NCI-H128 (cell line): ENCODE measurements around the gene PCDHB8.
"Not testable (repeated sequence)": the region's sequence is repeated elsewhere in the genome, so short reads cannot be mapped to it uniquely, and the experiment has no call there.

Experiments
- DNase-seq: peaks from one replicate; lab custom pipeline; 2025; ENCODE audit not compliant: unreplicated experiment; lab: John Stamatoyannopoulos, UW

The PCDHB8 gene

DNA sequence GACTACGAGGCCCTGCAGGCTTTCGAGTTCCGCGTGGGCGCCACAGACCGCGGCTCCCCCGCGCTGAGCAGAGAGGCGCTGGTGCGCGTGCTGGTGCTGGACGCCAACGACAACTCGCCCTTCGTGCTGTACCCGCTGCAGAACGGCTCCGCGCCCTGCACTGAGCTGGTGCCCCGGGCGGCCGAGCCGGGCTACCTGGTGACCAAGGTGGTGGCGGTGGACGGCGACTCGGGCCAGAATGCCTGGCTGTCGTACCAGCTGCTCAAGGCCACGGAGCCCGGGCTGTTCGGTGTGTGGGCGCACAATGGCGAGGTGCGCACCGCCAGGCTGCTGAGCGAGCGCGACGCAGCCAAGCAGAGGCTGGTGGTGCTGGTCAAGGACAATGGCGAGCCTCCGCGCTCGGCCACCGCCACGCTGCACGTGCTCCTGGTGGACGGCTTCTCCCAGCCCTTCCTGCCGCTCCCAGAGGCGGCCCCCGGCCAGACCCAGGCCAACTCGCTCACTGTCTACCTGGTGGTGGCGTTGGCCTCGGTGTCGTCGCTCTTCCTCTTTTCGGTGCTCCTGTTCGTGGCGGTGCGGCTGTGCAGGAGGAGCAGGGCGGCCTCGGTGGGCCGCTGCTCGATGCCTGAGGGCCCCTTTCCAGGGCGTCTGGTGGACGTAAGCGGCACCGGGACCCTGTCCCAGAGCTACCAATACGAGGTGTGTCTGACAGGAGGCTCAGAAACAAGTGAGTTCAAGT lies 6.7 kb downstream of the PCDHB8 start:
- not testable (repeated sequence) for DNase-seq

GRCh38 chr5:141186897-141187512 lies 9.4 kb downstream of the PCDHB8 start, which contains the start of gene PCDHB9:
PCDHB9 (plus strand) TSS chr5:141187161; CDS start chr5:141187319, 158 bp downstream.
- DNase-seq: no peak

DNA sequence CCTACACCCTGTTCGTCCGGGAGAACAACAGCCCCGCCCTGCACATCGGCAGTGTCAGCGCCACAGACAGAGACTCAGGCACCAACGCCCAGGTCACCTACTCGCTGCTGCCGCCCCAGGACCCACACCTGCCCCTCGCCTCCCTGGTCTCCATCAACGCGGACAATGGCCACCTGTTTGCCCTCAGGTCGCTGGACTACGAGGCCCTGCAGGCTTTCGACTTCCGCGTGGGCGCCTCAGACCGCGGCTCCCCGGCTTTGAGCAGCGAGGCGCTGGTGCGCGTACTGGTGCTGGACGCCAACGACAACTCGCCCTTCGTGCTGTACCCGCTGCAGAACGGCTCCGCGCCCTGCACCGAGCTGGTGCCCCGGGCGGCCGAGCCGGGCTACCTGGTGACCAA lies 11.1 kb downstream of the PCDHB8 start:
- not testable (repeated sequence) for DNase-seq

DNA sequence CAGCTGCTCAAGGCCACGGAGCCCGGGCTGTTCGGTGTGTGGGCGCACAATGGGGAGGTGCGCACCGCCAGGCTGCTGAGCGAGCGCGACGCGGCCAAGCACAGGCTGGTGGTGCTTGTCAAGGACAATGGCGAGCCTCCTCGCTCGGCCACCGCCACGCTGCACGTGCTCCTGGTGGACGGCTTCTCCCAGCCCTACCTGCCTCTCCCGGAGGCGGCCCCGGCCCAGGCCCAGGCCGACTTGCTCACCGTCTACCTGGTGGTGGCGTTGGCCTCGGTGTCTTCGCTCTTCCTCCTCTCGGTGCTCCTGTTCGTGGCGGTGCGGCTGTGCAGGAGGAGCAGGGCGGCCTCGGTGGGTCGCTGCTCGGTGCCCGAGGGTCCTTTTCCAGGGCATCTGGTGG lies 11.5 kb downstream of the PCDHB8 start:
- not testable (repeated sequence) for DNase-seq

DNA sequence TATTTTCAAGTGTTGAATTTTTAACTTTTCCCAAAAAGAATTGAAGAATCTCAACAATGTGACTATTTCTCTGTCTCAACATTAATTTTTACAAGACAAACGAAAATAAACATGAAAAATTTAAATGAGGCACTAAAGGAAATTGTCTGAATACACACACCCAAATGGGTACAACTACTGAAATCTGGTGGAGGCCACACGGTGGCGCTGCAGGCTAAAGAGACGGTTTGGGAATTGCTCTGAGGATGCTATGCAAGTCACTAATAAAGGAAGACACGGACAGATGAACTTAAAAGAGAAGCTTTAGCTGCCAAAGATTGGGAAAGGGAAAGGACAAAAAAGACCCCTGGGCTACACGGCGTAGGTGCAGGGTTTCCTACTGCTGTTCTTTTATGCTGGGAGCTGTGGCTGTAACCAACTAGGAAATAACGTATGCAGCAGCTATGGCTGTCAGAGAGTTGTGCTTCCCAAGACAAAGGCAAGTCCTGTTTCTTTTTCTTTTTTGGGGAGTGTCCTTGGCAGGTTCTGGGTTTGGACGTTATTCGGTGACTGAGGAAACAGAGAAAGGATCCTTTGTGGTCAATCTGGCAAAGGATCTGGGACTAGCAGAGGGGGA lies 14.6 kb downstream of the PCDHB8 start, which contains the start of gene PCDHB10:
Gene PCDHB10 (plus strand): TSS at position 244 of the 616 bp plus-strand sequence. CDS start 200 bp downstream, at position 444.
- no peak for DNase-seq

DNA sequence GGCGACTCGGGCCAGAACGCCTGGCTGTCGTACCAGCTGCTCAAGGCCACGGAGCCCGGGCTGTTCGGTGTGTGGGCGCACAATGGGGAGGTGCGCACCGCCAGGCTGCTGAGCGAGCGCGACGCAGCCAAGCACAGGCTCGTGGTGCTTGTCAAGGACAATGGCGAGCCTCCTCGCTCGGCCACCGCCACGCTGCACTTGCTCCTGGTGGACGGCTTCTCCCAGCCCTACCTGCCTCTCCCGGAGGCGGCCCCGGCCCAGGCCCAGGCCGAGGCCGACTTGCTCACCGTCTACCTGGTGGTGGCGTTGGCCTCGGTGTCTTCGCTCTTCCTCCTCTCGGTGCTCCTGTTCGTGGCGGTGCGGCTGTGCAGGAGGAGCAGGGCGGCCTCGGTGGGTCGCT lies 16.7 kb downstream of the PCDHB8 start:
- not testable (repeated sequence) for DNase-seq

DNA sequence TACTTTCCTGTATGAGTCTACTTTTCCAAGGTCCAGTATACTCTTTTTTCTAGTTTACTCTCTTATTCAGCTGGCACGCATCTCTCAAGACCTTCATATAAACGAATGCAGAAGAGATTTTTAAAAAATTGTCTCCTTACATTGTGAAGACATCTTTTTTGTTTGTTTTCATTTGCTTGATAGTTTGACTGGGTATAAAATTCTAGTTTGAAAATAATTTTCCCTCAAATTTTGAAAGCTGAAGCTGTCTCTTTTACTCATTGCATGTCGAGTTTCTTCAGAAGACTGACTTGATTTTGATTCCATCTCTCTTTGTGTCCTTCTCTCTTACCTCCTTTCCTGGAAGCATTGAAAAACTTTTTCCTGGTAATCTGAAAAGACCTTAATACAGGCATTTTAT lies 18.8 kb downstream of the PCDHB8 start:
- no peak for DNase-seq

DNA sequence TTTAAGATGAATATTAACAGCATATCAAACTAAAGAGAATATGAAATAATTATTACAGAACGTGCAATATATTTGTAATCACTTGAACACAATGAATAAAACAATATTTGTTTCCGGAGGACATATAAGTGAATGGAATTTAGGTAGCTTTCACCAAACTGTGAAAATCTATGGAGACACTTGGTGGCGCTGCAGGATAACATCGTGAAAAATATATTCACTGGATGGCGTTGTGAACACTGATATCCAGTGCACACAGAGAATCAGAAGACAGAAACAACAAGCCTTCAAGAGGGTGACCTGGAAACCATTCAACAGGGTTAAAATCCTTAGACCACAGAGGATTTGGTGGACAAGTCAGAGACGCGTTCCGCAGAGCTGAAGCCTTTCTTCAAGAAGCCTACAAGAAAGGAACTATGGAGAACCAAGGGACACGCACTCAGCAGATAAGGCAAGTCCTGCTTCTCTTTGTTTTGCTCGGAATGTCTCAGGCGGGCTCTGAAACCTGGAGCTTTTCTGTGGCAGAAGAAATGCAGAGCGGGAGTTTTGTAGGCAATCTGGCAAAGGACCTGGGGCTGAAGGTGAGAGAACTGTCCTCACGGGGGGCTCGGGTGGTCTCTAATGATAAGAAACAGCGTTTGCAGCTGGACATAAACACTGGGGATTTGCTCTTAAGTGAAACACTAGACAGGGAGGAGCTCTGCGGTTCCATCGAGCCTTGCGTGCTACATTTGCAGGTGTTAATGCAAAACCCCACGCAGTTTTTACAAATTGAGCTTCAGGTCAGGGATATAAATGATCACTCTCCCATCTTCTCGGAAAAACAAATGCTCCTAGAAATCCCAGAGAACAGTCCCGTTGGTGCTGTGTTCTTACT lies 22.0 kb downstream of the PCDHB8 start, which contains the start of gene PCDHB11:
Gene PCDHB11 (plus strand): TSS at position 269 of the 877 bp plus-strand sequence. CDS start 148 bp downstream, at position 417.
- DNase-seq: no peak

DNA sequence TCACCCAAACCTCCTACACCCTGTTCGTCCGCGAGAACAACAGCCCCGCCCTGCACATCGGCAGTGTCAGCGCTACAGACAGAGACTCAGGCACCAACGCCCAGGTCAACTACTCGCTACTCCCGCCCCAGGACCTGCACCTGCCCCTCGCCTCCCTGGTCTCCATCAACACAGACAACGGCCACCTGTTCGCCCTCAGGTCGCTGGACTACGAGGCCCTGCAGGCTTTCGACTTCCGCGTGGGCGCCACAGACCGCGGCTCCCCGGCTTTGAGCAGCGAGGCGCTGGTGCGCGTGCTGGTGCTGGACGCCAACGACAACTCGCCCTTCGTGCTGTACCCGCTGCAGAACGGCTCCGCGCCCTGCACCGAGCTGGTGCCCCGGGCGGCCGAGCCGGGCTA lies 23.5 kb downstream of the PCDHB8 start:
- DNase-seq: not testable (repeated sequence)

DNA sequence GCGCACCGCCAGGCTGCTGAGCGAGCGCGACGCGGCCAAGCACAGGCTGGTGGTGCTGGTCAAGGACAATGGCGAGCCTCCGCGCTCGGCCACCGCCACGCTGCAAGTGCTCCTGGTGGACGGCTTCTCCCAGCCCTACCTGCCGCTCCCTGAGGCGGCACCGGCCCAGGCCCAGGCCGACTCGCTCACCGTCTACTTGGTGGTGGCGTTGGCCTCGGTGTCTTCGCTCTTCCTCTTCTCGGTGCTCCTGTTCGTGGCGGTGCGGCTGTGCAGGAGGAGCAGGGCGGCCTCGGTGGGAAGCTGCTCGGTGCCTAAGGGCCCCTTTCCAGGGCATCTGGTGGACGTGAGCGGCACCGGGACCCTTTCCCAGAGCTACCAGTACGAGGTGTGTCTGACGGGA lies 24.1 kb downstream of the PCDHB8 start:
- DNase-seq: not testable (repeated sequence)

GRCh38 chr5:141208478-141208877 lies 30.9 kb downstream of the PCDHB8 start, which contains the start of gene PCDHB12:
PCDHB12 (plus strand) TSS chr5:141208719; CDS start chr5:141208908, 189 bp downstream.
- no peak for DNase-seq

- DNase-seq: not testable (repeated sequence)
These were observed 32.7 kb downstream of the PCDHB8 start for GRCh38 chr5:141210281-141210680.

DNA sequence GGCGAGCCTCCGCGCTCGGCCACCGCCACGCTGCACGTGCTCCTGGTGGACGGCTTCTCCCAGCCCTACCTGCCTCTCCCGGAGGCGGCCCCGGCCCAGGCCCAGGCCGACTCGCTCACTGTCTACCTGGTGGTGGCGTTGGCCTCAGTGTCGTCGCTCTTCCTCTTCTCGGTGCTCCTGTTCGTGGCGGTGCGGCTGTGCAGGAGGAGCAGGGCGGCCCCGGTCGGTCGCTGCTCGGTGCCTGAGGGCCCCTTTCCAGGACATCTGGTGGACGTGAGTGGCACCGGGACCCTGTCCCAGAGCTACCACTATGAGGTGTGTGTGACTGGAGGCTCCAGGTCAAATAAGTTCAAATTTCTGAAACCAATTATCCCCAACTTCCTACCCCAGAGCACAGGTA lies 33.3 kb downstream of the PCDHB8 start:
- DNase-seq: not testable (repeated sequence)

- not testable (repeated sequence) for DNase-seq
These were observed 36.2 kb downstream of the PCDHB8 start, which contains the start of gene PCDHB13 for GRCh38 chr5:141213656-141214339. PCDHB13 (plus strand) TSS chr5:141213919; CDS start chr5:141214124, 205 bp downstream.

GRCh38 chr5:141214583-141214982 lies 37.0 kb downstream of the PCDHB8 start:
- DNase-seq: not testable (repeated sequence)

DNA sequence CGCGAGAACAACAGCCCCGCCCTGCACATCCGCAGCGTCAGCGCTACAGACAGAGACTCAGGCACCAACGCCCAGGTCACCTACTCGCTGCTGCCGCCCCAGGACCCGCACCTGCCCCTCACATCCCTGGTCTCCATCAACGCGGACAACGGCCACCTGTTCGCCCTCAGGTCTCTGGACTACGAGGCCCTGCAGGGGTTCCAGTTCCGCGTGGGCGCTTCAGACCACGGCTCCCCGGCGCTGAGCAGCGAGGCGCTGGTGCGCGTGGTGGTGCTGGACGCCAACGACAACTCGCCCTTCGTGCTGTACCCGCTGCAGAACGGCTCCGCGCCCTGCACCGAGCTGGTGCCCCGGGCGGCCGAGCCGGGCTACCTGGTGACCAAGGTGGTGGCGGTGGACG lies 37.9 kb downstream of the PCDHB8 start:
- not testable (repeated sequence) for DNase-seq

DNA sequence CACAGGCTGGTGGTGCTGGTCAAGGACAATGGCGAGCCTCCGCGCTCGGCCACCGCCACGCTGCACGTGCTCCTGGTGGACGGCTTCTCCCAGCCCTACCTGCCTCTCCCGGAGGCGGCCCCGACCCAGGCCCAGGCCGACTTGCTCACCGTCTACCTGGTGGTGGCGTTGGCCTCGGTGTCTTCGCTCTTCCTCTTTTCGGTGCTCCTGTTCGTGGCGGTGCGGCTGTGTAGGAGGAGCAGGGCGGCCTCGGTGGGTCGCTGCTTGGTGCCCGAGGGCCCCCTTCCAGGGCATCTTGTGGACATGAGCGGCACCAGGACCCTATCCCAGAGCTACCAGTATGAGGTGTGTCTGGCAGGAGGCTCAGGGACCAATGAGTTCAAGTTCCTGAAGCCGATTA lies 38.4 kb downstream of the PCDHB8 start:
- not testable (repeated sequence) for DNase-seq

DNA sequence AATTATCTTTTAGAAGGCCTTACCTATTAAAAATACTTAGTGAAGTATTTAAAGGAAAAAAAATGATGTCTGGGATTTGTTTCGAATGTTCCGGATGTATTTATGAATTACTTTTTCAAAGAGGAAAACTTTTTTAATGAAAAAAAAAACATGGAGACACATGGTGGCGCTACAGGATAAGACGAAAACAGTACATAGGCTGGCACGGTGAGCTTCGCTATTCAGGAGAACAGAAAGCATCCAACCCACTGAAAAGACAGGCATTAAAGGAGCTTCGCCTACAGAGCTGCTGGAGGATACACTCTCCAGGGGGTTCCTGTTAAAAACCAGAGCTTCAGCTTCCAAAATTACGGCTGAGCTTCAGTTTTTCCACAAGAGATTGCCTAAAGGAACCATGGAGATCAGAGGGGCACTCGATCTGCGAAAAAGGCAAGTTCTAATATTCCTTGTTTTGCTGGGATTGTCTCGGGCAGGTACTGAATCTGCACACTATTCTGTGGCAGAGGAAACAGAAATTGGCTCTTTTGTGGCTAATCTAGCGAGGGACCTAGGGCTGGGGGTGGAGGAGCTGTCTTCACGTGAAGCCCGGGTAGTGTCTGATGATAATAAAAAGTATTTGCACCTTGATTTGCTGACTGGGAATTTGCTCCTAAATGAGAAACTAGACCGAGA lies 45.7 kb downstream of the PCDHB8 start, which contains the start of gene PCDHB14:
Gene PCDHB14 (plus strand): TSS at position 232 of the 672 bp plus-strand sequence. CDS start 163 bp downstream, at position 395.
- peak; percentile 28 for DNase-seq

- DNase-seq: not testable (repeated sequence)
These were observed 47.3 kb downstream of the PCDHB8 start for GRCh38 chr5:141224844-141225243.
